ENCODE measurements around the gene MED29.

- TF ChIP-seq SP1 (CRISPR knock-in tag; conservative IDR thresholded peaks at IDR 0.05) (no peak), CTCF (IDR thresholded peaks at IDR 0.05) (no peak), HMGXB4 (CRISPR knock-in tag; IDR thresholded peaks at IDR 0.05) (no peak)
Observed at GRCh38 chr19:39433480-39434079, 42.4 kb downstream of the MED29 start.

Measured in WTC11 (cell line).